ENCODE results near the gene TIGD1. TPM values are rescaled to one million over a fixed set of nuclear protein-coding genes. Genes with fewer than 3 reads are reported as not detected.
A peak's percentile ranks its signal among the peaks of the same experiment; 100 is the strongest.
"Not testable (repeated sequence)": the region's sequence is repeated elsewhere in the genome, so short reads cannot be mapped to it uniquely, and the experiment has no call there.

The TIGD1 gene
- polyA plus RNA-seq, 1 donor (not counting 4 experiments of a cell fraction or from before 2014, with no cell fraction given) = 2.3 TPM

GRCh38 chr2:232573042-232573441 lies 22.7 kb upstream of the TIGD1 start:
- Histone ChIP-seq H3K36me3 (ENCODE audit: control insufficient read depth in 2 of 2, extremely low read depth in 1 of 2, insufficient read depth in 2 of 2, low read length in 2 of 2) (peaks cover 15 to 28% of the 10 kb centered on the region in 2 experiments), H3K4me2 (ENCODE audit: control insufficient read depth, extremely low read depth, insufficient read depth, low read depth, low read length) (no peak overlapping the region)
- TF ChIP-seq EZH2 (IDR thresholded peaks at IDR 0.05; ENCODE audit: low read length) = no peak
- TF ChIP-seq CTCF (optimal IDR thresholded peaks at IDR 0.05 in 1 of 3, IDR thresholded peaks at IDR 0.05 in 1 of 3, conservative IDR thresholded peaks at IDR 0.05 in 1 of 3; ENCODE audit: extremely low read depth in 1 of 3, insufficient read depth in 2 of 3, low read length in 3 of 3) = no peak

GRCh38 chr2:232571026-232571474 lies 20.7 kb upstream of the TIGD1 start:
- no peaks in the 10 kb centered on the region for H3K79me2 ChIP-seq (ENCODE audit: control insufficient read depth, insufficient read depth, low read length)
- H3K4me1 ChIP-seq (ENCODE audit: control insufficient read depth, extremely low read depth, insufficient read depth, low read length) = peaks cover 16% of the 10 kb centered on the region
- no peaks in the 10 kb centered on the region for H3K9me3 ChIP-seq (ENCODE audit: control insufficient read depth, low read depth, low read length)
- DNase-seq (ENCODE audit: low read depth, low spot score) = no peak
- no peak overlapping the region for H3K4me3 ChIP-seq (ENCODE audit: control insufficient read depth in 2 of 3, extremely low read depth in 1 of 3, insufficient read depth in 2 of 3, low read depth in 1 of 3, low read length in 3 of 3)
- no peaks in the 10 kb centered on the region for H3K9me1 ChIP-seq (ENCODE audit: control insufficient read depth, extremely low read depth, insufficient read depth, low read length)
- H2AFZ ChIP-seq (ENCODE audit: control insufficient read depth, low read length) = no peak overlapping the region
- dilution Hi-C loops (cut with MboI; ENCODE audit: extremely low pct_ligation_motif_present, low sequenced_read_pairs) = no loop called here
- peaks cover 29 to 40% of the 10 kb centered on the region in 2 experiments for H3K36me3 ChIP-seq (ENCODE audit: control insufficient read depth in 2 of 2, extremely low read depth in 1 of 2, insufficient read depth in 2 of 2, low read length in 2 of 2)
- no peaks in the 10 kb centered on the region for H3K27me3 ChIP-seq (ENCODE audit: control insufficient read depth, extremely low read depth, insufficient read depth, low read length)
- no peaks in the 10 kb centered on the region for H4K20me1 ChIP-seq (ENCODE audit: control insufficient read depth, extremely low read depth, insufficient read depth, low read length)
- TF ChIP-seq EZH2 (IDR thresholded peaks at IDR 0.05; ENCODE audit: low read length) (no peak), CTCF (optimal IDR thresholded peaks at IDR 0.05 in 1 of 3, IDR thresholded peaks at IDR 0.05 in 1 of 3, conservative IDR thresholded peaks at IDR 0.05 in 1 of 3; ENCODE audit: extremely low read depth in 1 of 3, insufficient read depth in 2 of 3, low read length in 3 of 3) (no peak)
- no peak overlapping the region for H3K27ac ChIP-seq (ENCODE audit: control insufficient read depth, insufficient read depth, low read length)
- peak; percentile 44 for FAIRE-seq
- no peak overlapping the region for H3K4me2 ChIP-seq (ENCODE audit: control insufficient read depth, extremely low read depth, insufficient read depth, low read depth, low read length)
- H3K9ac ChIP-seq (ENCODE audit: control insufficient read depth, extremely low read depth, insufficient read depth, low read length) = no peak overlapping the region

More at GRCh38 chr2:232573042-232573441, 22.7 kb upstream of the TIGD1 start:
- H4K20me1 ChIP-seq (ENCODE audit: control insufficient read depth, extremely low read depth, insufficient read depth, low read length) = no peaks in the 10 kb centered on the region
- peaks cover 7% of the 10 kb centered on the region for H3K4me1 ChIP-seq (ENCODE audit: control insufficient read depth, extremely low read depth, insufficient read depth, low read length)
- H3K27ac ChIP-seq (ENCODE audit: control insufficient read depth, insufficient read depth, low read length) = no peak overlapping the region
- no peak overlapping the region for H3K9ac ChIP-seq (ENCODE audit: control insufficient read depth, extremely low read depth, insufficient read depth, low read length)
- FAIRE-seq = no peak
- dilution Hi-C loops (cut with MboI; ENCODE audit: extremely low pct_ligation_motif_present, low sequenced_read_pairs) = no loop called here
- no peaks in the 10 kb centered on the region for H3K9me3 ChIP-seq (ENCODE audit: control insufficient read depth, low read depth, low read length)
- no peak overlapping the region for H2AFZ ChIP-seq (ENCODE audit: control insufficient read depth, low read length)
- DNase-seq (ENCODE audit: low read depth, low spot score) = no peak
- no peak overlapping the region for H3K4me3 ChIP-seq (ENCODE audit: control insufficient read depth in 2 of 3, extremely low read depth in 1 of 3, insufficient read depth in 2 of 3, low read depth in 1 of 3, low read length in 3 of 3)
- no peaks in the 10 kb centered on the region for H3K27me3 ChIP-seq (ENCODE audit: control insufficient read depth, extremely low read depth, insufficient read depth, low read length)
- H3K79me2 ChIP-seq (ENCODE audit: control insufficient read depth, insufficient read depth, low read length) = no peaks in the 10 kb centered on the region
- no peaks in the 10 kb centered on the region for H3K9me1 ChIP-seq (ENCODE audit: control insufficient read depth, extremely low read depth, insufficient read depth, low read length)

- H3K9me3 ChIP-seq (ENCODE audit: control insufficient read depth, low read depth, low read length); H4K20me1 ChIP-seq (ENCODE audit: control insufficient read depth, extremely low read depth, insufficient read depth, low read length); H3K9ac ChIP-seq (ENCODE audit: control insufficient read depth, extremely low read depth, insufficient read depth, low read length); FAIRE-seq; H3K4me2 ChIP-seq (ENCODE audit: control insufficient read depth, extremely low read depth, insufficient read depth, low read depth, low read length); DNase-seq (ENCODE audit: low read depth, low spot score); H3K4me3 ChIP-seq (ENCODE audit: control insufficient read depth in 2 of 3, extremely low read depth in 1 of 3, insufficient read depth in 2 of 3, low read depth in 1 of 3, low read length in 3 of 3); H2AFZ ChIP-seq (ENCODE audit: control insufficient read depth, low read length); H3K9me1 ChIP-seq (ENCODE audit: control insufficient read depth, extremely low read depth, insufficient read depth, low read length); dilution Hi-C loops (cut with MboI; ENCODE audit: extremely low pct_ligation_motif_present, low sequenced_read_pairs); H3K27me3 ChIP-seq (ENCODE audit: control insufficient read depth, extremely low read depth, insufficient read depth, low read length); H3K27ac ChIP-seq (ENCODE audit: control insufficient read depth, insufficient read depth, low read length); H3K79me2 ChIP-seq (ENCODE audit: control insufficient read depth, insufficient read depth, low read length): not testable (repeated sequence)
- peaks cover 16% of the 10 kb centered on the region for H3K4me1 ChIP-seq (ENCODE audit: control insufficient read depth, extremely low read depth, insufficient read depth, low read length)
- peaks cover 29 to 40% of the 10 kb centered on the region in 2 experiments for H3K36me3 ChIP-seq (ENCODE audit: control insufficient read depth in 2 of 2, extremely low read depth in 1 of 2, insufficient read depth in 2 of 2, low read length in 2 of 2)
These were observed 20.1 kb upstream of the TIGD1 start for GRCh38 chr2:232570481-232570880.

All from keratinocyte (primary cell).